ENCODE results near the gene SMYD3.

SMYD3 gene

DNA sequence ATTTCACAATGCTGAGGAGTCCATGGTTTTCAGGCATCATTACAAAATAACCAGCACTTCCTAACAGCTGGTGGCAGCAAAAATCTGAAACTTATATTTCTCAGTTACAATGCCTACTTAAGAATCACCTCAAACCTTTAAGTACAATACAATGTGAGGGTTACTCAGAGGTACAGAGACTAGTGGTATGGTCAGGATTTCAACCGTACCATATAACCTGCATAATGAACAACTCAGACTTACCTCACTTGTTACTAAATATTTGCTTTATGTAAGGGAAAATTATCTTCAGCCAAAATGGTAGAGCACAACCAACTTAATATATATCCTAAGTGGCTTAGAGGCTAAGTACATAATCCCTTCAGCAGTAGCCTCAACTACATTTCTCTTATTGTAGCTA, 344.5 kb downstream of the SMYD3 start:
- H3K9ac ChIP-seq (ENCODE audit: low read length), result no peak overlapping the region
- H3K36me3 ChIP-seq (ENCODE audit: low read length), result no peaks in the 10 kb centered on the region
- H3K4me3 ChIP-seq (ENCODE audit: insufficient read depth, low read length, poor library complexity, severe bottlenecking), result no peak overlapping the region
- no peak overlapping the region for H3K4me2 ChIP-seq (ENCODE audit: low read depth, low read length, poor library complexity, severe bottlenecking)
- H3K9me3 ChIP-seq (ENCODE audit: insufficient read depth, low read length), result no peaks in the 10 kb centered on the region
- no peak overlapping the region for H3K27ac ChIP-seq (ENCODE audit: low read depth, low read length)
- no peaks in the 10 kb centered on the region for H3K9me2 ChIP-seq (replicated peaks; ENCODE audit: insufficient read depth, low read length)
- TF ChIP-seq, protein P1, sequence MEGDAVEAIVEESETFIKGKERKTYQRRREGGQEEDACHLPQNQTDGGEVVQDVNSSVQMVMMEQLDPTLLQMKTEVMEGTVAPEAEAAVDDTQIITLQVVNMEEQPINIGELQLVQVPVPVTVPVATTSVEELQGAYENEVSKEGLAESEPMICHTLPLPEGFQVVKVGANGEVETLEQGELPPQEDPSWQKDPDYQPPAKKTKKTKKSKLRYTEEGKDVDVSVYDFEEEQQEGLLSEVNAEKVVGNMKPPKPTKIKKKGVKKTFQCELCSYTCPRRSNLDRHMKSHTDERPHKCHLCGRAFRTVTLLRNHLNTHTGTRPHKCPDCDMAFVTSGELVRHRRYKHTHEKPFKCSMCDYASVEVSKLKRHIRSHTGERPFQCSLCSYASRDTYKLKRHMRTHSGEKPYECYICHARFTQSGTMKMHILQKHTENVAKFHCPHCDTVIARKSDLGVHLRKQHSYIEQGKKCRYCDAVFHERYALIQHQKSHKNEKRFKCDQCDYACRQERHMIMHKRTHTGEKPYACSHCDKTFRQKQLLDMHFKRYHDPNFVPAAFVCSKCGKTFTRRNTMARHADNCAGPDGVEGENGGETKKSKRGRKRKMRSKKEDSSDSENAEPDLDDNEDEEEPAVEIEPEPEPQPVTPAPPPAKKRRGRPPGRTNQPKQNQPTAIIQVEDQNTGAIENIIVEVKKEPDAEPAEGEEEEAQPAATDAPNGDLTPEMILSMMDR (IDR thresholded peaks at IDR 0.05; ENCODE audit: insufficient read depth, low read length, poor library complexity, severe bottlenecking), result no peak
- no peak for TF ChIP-seq EZH2phosphoT487 (conservative IDR thresholded peaks at IDR 0.05; ENCODE audit: low read length)
- H3K79me2 ChIP-seq (ENCODE audit: insufficient read depth, low read length), result no peaks in the 10 kb centered on the region
- H3F3A ChIP-seq (ENCODE audit: insufficient read depth), result no peaks in the 10 kb centered on the region
- no peak overlapping the region for H2AFZ ChIP-seq (ENCODE audit: low read depth, low read length, severe bottlenecking)
- H4K20me1 ChIP-seq (ENCODE audit: low read depth, low read length), result no peaks in the 10 kb centered on the region
- no peaks in the 10 kb centered on the region for H3K27me3 ChIP-seq (ENCODE audit: low read length)

DNA sequence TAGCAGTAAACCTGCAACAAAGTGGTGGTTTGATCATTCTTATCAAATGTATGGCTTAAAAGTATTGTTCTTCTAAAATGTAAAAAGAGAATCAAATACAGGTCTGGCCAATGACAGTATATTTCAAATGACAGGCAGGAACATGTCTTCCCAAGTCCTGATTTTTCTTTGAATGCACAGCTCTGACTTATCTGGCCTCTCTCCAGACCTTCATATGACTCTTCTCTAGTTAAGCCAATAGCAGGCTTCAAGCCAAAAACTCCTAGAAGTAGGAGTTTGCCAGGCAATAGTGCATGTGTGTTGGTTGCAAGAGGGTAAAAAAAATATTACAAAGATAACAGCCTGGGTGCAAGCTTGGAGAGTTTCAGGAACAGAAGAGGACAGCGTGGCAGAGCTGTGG, 345.5 kb downstream of the SMYD3 start:
- H3K27me3 ChIP-seq (ENCODE audit: low read length), result no peaks in the 10 kb centered on the region
- H4K20me1 ChIP-seq (ENCODE audit: low read depth, low read length), result no peaks in the 10 kb centered on the region
- no peak overlapping the region for H3K4me3 ChIP-seq (ENCODE audit: insufficient read depth, low read length, poor library complexity, severe bottlenecking)
- H2AFZ ChIP-seq (ENCODE audit: low read depth, low read length, severe bottlenecking), result no peak overlapping the region
- H3K79me2 ChIP-seq (ENCODE audit: insufficient read depth, low read length), result no peaks in the 10 kb centered on the region
- no peak overlapping the region for H3K9ac ChIP-seq (ENCODE audit: low read length)
- no peak for TF ChIP-seq EZH2phosphoT487 (conservative IDR thresholded peaks at IDR 0.05; ENCODE audit: low read length)
- TF ChIP-seq, protein P1 (IDR thresholded peaks at IDR 0.05; ENCODE audit: insufficient read depth, low read length, poor library complexity, severe bottlenecking), result no peak
- no peaks in the 10 kb centered on the region for H3K9me2 ChIP-seq (replicated peaks; ENCODE audit: insufficient read depth, low read length)
- no peaks in the 10 kb centered on the region for H3F3A ChIP-seq (ENCODE audit: insufficient read depth)
- no peak overlapping the region for H3K4me2 ChIP-seq (ENCODE audit: low read depth, low read length, poor library complexity, severe bottlenecking)
- H3K27ac ChIP-seq (ENCODE audit: low read depth, low read length), result no peak overlapping the region
- no peaks in the 10 kb centered on the region for H3K9me3 ChIP-seq (ENCODE audit: insufficient read depth, low read length)
- H3K36me3 ChIP-seq (ENCODE audit: low read length), result no peaks in the 10 kb centered on the region

DNA sequence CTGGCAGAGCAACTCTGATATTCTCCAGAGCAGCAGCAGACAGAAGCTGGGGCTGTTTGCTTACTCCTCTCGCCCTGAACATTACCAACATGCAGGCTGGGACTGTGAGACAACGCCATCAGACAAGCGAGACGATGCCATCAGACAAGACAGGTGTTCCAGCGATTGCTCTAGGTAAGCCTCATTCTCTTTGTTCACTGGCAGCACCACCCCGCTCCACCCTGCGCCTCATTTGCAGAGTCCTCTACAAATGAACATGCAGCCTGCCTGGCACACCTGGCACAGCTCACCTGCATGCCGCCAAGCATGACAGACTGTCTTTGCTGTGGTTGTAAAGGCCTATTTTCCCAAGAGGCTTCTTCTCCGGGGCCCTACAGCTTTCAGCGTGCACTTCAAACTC, 346.2 kb downstream of the SMYD3 start:
- no peak overlapping the region for H3K9ac ChIP-seq (ENCODE audit: low read length)

More for the DNA sequence above, 346.2 kb downstream of the SMYD3 start:
- H3K4me3 ChIP-seq (ENCODE audit: insufficient read depth, low read length, poor library complexity, severe bottlenecking), result no peak overlapping the region
- H3K27me3 ChIP-seq (ENCODE audit: low read length), result no peaks in the 10 kb centered on the region
- H3F3A ChIP-seq (ENCODE audit: insufficient read depth), result no peaks in the 10 kb centered on the region
- TF ChIP-seq EZH2phosphoT487 (conservative IDR thresholded peaks at IDR 0.05; ENCODE audit: low read length), result no peak
- TF ChIP-seq, protein P1 (IDR thresholded peaks at IDR 0.05; ENCODE audit: insufficient read depth, low read length, poor library complexity, severe bottlenecking), result no peak
- H3K9me3 ChIP-seq (ENCODE audit: insufficient read depth, low read length), result no peaks in the 10 kb centered on the region
- H3K27ac ChIP-seq (ENCODE audit: low read depth, low read length), result no peak overlapping the region
- no peaks in the 10 kb centered on the region for H3K36me3 ChIP-seq (ENCODE audit: low read length)
- H3K4me2 ChIP-seq (ENCODE audit: low read depth, low read length, poor library complexity, severe bottlenecking), result no peak overlapping the region
- H4K20me1 ChIP-seq (ENCODE audit: low read depth, low read length), result no peaks in the 10 kb centered on the region
- H3K79me2 ChIP-seq (ENCODE audit: insufficient read depth, low read length), result no peaks in the 10 kb centered on the region
- H3K9me2 ChIP-seq (replicated peaks; ENCODE audit: insufficient read depth, low read length), result no peaks in the 10 kb centered on the region
- H2AFZ ChIP-seq (ENCODE audit: low read depth, low read length, severe bottlenecking), result no peak overlapping the region
